Measurements from ENCODE around the gene MEGF10.
"Not testable (repeated sequence)": the region's sequence is repeated elsewhere in the genome, so short reads cannot be mapped to it uniquely, and the experiment has no call there.

Gene MEGF10

GRCh38 chr5:127281609-127282008, 9.0 kb upstream of the MEGF10 start:
- Histone ChIP-seq H3K4me3 (ENCODE audit: low read depth, low read length) (no peak overlapping the region), H3K27ac (ENCODE audit: low read depth, low read length) (no peak overlapping the region), H3K9me3 (ENCODE audit: control insufficient read depth, insufficient read depth, low read depth, low read length) (no peaks in the 10 kb centered on the region), H3K36me3 (ENCODE audit: control insufficient read depth, insufficient read depth, low read length) (no peaks in the 10 kb centered on the region), H3K9ac (ENCODE audit: low read length) (no peak overlapping the region), H3K27me3 (ENCODE audit: control insufficient read depth, insufficient read depth, low read length) (no peaks in the 10 kb centered on the region), H3K4me1 (ENCODE audit: control insufficient read depth, insufficient read depth, low read length) (no peaks in the 10 kb centered on the region)

- Histone ChIP-seq H3K4me3 (ENCODE audit: low read depth, low read length) (no peak overlapping the region), H3K9ac (ENCODE audit: low read length) (no peak overlapping the region), H3K9me3 (ENCODE audit: control insufficient read depth, insufficient read depth, low read depth, low read length) (peaks cover 11% of the 10 kb centered on the region), H3K27me3 (ENCODE audit: control insufficient read depth, insufficient read depth, low read length) (0 out of 2 replicates have a peak, but pooled peaks cover 12% of the 10 kb centered on the region), H3K27ac (ENCODE audit: low read depth, low read length) (no peak overlapping the region), H3K36me3 (ENCODE audit: control insufficient read depth, insufficient read depth, low read length) (no peaks in the 10 kb centered on the region), H3K4me1 (ENCODE audit: control insufficient read depth, insufficient read depth, low read length) (peaks cover 14% of the 10 kb centered on the region)
These were observed 1.9 kb upstream of the MEGF10 start for GRCh38 chr5:127288676-127289075.

GRCh38 chr5:127290946-127291693, 524 bp downstream of the MEGF10 start:
- Histone ChIP-seq H3K27ac (ENCODE audit: low read depth, low read length) (no peak overlapping the region), H3K27me3 (ENCODE audit: control insufficient read depth, insufficient read depth, low read length) (0 out of 2 replicates have a peak, but pooled peaks cover 12% of the 10 kb centered on the region), H3K4me3 (ENCODE audit: low read depth, low read length) (peak overlapping the region; percentile 75), H3K9me3 (ENCODE audit: control insufficient read depth, insufficient read depth, low read depth, low read length) (peaks cover 11% of the 10 kb centered on the region), H3K36me3 (ENCODE audit: control insufficient read depth, insufficient read depth, low read length) (no peaks in the 10 kb centered on the region), H3K9ac (ENCODE audit: low read length) (peak overlapping the region; percentile 80), H3K4me1 (ENCODE audit: control insufficient read depth, insufficient read depth, low read length) (peaks cover 22% of the 10 kb centered on the region)

- peaks cover 22% of the 10 kb centered on the region for H3K4me1 ChIP-seq (ENCODE audit: control insufficient read depth, insufficient read depth, low read length)
- H3K27me3 ChIP-seq (ENCODE audit: control insufficient read depth, insufficient read depth, low read length), result 0 out of 2 replicates have a peak, but pooled peaks cover 12% of the 10 kb centered on the region
- peak overlapping the region; percentile 75 for H3K4me3 ChIP-seq (ENCODE audit: low read depth, low read length)
- no peak overlapping the region for H3K9ac ChIP-seq (ENCODE audit: low read length)
- H3K9me3 ChIP-seq (ENCODE audit: control insufficient read depth, insufficient read depth, low read depth, low read length), result peaks cover 11% of the 10 kb centered on the region
- H3K36me3 ChIP-seq (ENCODE audit: control insufficient read depth, insufficient read depth, low read length), result no peaks in the 10 kb centered on the region
- H3K27ac ChIP-seq (ENCODE audit: low read depth, low read length), result no peak overlapping the region
These were observed 1.6 kb downstream of the MEGF10 start for GRCh38 chr5:127292030-127292735.

- Histone ChIP-seq H3K36me3 (ENCODE audit: control insufficient read depth, insufficient read depth, low read length) (no peaks in the 10 kb centered on the region), H3K9me3 (ENCODE audit: control insufficient read depth, insufficient read depth, low read depth, low read length) (peaks cover 6% of the 10 kb centered on the region), H3K4me3 (ENCODE audit: low read depth, low read length) (peak overlapping the region; percentile 26; the same call in 1 of the 2 replicates), H3K27ac (ENCODE audit: low read depth, low read length) (no peak overlapping the region), H3K4me1 (ENCODE audit: control insufficient read depth, insufficient read depth, low read length) (peaks cover 28% of the 10 kb centered on the region), H3K9ac (ENCODE audit: low read length) (no peak overlapping the region), H3K27me3 (ENCODE audit: control insufficient read depth, insufficient read depth, low read length) (0 out of 2 replicates have a peak, but pooled peaks cover 12% of the 10 kb centered on the region)
These were observed 2.8 kb downstream of the MEGF10 start for GRCh38 chr5:127293373-127293772.

GRCh38 chr5:127294829-127295228, 4.2 kb downstream of the MEGF10 start:
- peaks cover 39% of the 10 kb centered on the region for H3K4me1 ChIP-seq (ENCODE audit: control insufficient read depth, insufficient read depth, low read length)
- no peaks in the 10 kb centered on the region for H3K36me3 ChIP-seq (ENCODE audit: control insufficient read depth, insufficient read depth, low read length)
- no peak overlapping the region for H3K27ac ChIP-seq (ENCODE audit: low read depth, low read length)
- H3K27me3 ChIP-seq (ENCODE audit: control insufficient read depth, insufficient read depth, low read length), result 0 out of 2 replicates have a peak, but pooled peaks cover 12% of the 10 kb centered on the region
- H3K9ac ChIP-seq (ENCODE audit: low read length), result no peak overlapping the region
- no peak overlapping the region for H3K4me3 ChIP-seq (ENCODE audit: low read depth, low read length)
- no peaks in the 10 kb centered on the region for H3K9me3 ChIP-seq (ENCODE audit: control insufficient read depth, insufficient read depth, low read depth, low read length)

- H3K4me1 ChIP-seq (ENCODE audit: control insufficient read depth, insufficient read depth, low read length), result peaks cover 44% of the 10 kb centered on the region
- H3K36me3 ChIP-seq (ENCODE audit: control insufficient read depth, insufficient read depth, low read length), result no peaks in the 10 kb centered on the region
- 0 out of 2 replicates have a peak, but pooled peaks cover 12% of the 10 kb centered on the region for H3K27me3 ChIP-seq (ENCODE audit: control insufficient read depth, insufficient read depth, low read length)
- no peaks in the 10 kb centered on the region for H3K9me3 ChIP-seq (ENCODE audit: control insufficient read depth, insufficient read depth, low read depth, low read length)
- H3K4me3 ChIP-seq (ENCODE audit: low read depth, low read length), result no peak overlapping the region
- H3K27ac ChIP-seq (ENCODE audit: low read depth, low read length), result no peak overlapping the region
- no peak overlapping the region for H3K9ac ChIP-seq (ENCODE audit: low read length)
These were observed 4.9 kb downstream of the MEGF10 start for GRCh38 chr5:127295454-127295853.

- H3K27me3 ChIP-seq (ENCODE audit: control insufficient read depth, insufficient read depth, low read length), result 0 out of 2 replicates have a peak, but pooled peaks cover 8% of the 10 kb centered on the region
- H3K4me1 ChIP-seq (ENCODE audit: control insufficient read depth, insufficient read depth, low read length), result peaks cover 44% of the 10 kb centered on the region
- H3K9ac ChIP-seq (ENCODE audit: low read length), result no peak overlapping the region
- no peaks in the 10 kb centered on the region for H3K36me3 ChIP-seq (ENCODE audit: control insufficient read depth, insufficient read depth, low read length)
- no peak overlapping the region for H3K4me3 ChIP-seq (ENCODE audit: low read depth, low read length)
- H3K27ac ChIP-seq (ENCODE audit: low read depth, low read length), result no peak overlapping the region
- no peaks in the 10 kb centered on the region for H3K9me3 ChIP-seq (ENCODE audit: control insufficient read depth, insufficient read depth, low read depth, low read length)
These were observed 5.7 kb downstream of the MEGF10 start for GRCh38 chr5:127296321-127296720.

- H3K4me1 ChIP-seq (ENCODE audit: control insufficient read depth, insufficient read depth, low read length), result peaks cover 39% of the 10 kb centered on the region
- H3K36me3 ChIP-seq (ENCODE audit: control insufficient read depth, insufficient read depth, low read length); H3K27me3 ChIP-seq (ENCODE audit: control insufficient read depth, insufficient read depth, low read length); H3K4me3 ChIP-seq (ENCODE audit: low read depth, low read length); H3K27ac ChIP-seq (ENCODE audit: low read depth, low read length); H3K9me3 ChIP-seq (ENCODE audit: control insufficient read depth, insufficient read depth, low read depth, low read length); H3K9ac ChIP-seq (ENCODE audit: low read length): not testable (repeated sequence)
These were observed 6.3 kb downstream of the MEGF10 start for GRCh38 chr5:127296894-127297293.

- Histone ChIP-seq H3K4me1 (ENCODE audit: control insufficient read depth, insufficient read depth, low read length) (peaks cover 38% of the 10 kb centered on the region), H3K9me3 (ENCODE audit: control insufficient read depth, insufficient read depth, low read depth, low read length) (no peaks in the 10 kb centered on the region), H3K4me3 (ENCODE audit: low read depth, low read length) (no peak overlapping the region)
These were observed 6.9 kb downstream of the MEGF10 start for GRCh38 chr5:127297348-127298035.

GRCh38 chr5:127298036-127298429, 7.4 kb downstream of the MEGF10 start:
- Histone ChIP-seq H3K27me3 (ENCODE audit: control insufficient read depth, insufficient read depth, low read length) (no peaks in the 10 kb centered on the region), H3K4me3 (ENCODE audit: low read depth, low read length) (no peak overlapping the region), H3K36me3 (ENCODE audit: control insufficient read depth, insufficient read depth, low read length) (no peaks in the 10 kb centered on the region), H3K27ac (ENCODE audit: low read depth, low read length) (no peak overlapping the region), H3K9ac (ENCODE audit: low read length) (no peak overlapping the region), H3K9me3 (ENCODE audit: control insufficient read depth, insufficient read depth, low read depth, low read length) (no peaks in the 10 kb centered on the region), H3K4me1 (ENCODE audit: control insufficient read depth, insufficient read depth, low read length) (peaks cover 36% of the 10 kb centered on the region)

More at GRCh38 chr5:127297348-127298035, 6.9 kb downstream of the MEGF10 start:
- Histone ChIP-seq H3K36me3 (ENCODE audit: control insufficient read depth, insufficient read depth, low read length) (no peaks in the 10 kb centered on the region), H3K9ac (ENCODE audit: low read length) (no peak overlapping the region), H3K27ac (ENCODE audit: low read depth, low read length) (no peak overlapping the region), H3K27me3 (ENCODE audit: control insufficient read depth, insufficient read depth, low read length) (no peaks in the 10 kb centered on the region)

All from HUES6 (cell line).